IMR-90 (cell line): Measurements from ENCODE around the gene RECK. TPM values are rescaled to one million over a fixed set of nuclear protein-coding genes. Genes with fewer than 3 reads are reported as not detected.

ENCODE experiments used
- ATAC-seq: fragments of 200-7000 bp; cut with Tn5 transposase; 2 replicates; pipeline ENCODE4 v1.9.1; 2020; ENCODE audit warnings: low read depth, mild to moderate bottlenecking, moderate library complexity
- BruUV-seq: library from RNA; stranded (reverse); fragments of 400-500 nt; replicated peaks from 2 replicates; lab custom pipeline; 2021; lab: Mats Ljungman, UMichigan
- CTCF ChIA-PET: fragments of 300-600 bp; formaldehyde crosslinking; extraction: SDS; loops from one replicate; lab custom pipeline; 2021; ENCODE audit warnings: antibody characterized with exemption; lab: Yijun Ruan, JAX
- POLR2A ChIA-PET: fragments of 300-600 bp; sonication (Branson Sonifier 250); formaldehyde crosslinking; loops from one replicate; lab custom pipeline; 2022; ENCODE audit warnings: antibody characterized with exemption; ENCODE audit not compliant: unreplicated experiment; lab: Charles Lee
- DNase-seq: peaks from one replicate; pipeline ENCODE4 v3.0.0; 2013
- H2AFZ ChIP-seq: replicated peaks from 2 replicates; pipeline ENCODE3; 2013; ENCODE audit warnings: low read length, mild to moderate bottlenecking; ENCODE audit not compliant: poor library complexity
- H2AK5ac ChIP-seq: 2 replicates; pipeline ENCODE4 v1.6.1; 2013; ENCODE audit warnings: low read depth, low read length, inconsistent platforms
- H2AK9ac ChIP-seq: replicated peaks from 2 replicates; pipeline ENCODE3; 2013; ENCODE audit warnings: mild to moderate bottlenecking, low read depth, low read length, moderate library complexity; ENCODE audit not compliant: poor library complexity
- H2BK120ac ChIP-seq: 2 replicates; pipeline ENCODE4 v1.6.1; 2013; ENCODE audit warnings: low read depth, low read length, inconsistent platforms
- H2BK15ac ChIP-seq: 3 replicates; pipeline ENCODE4 v1.6.1; 2013; ENCODE audit warnings: low read depth, low read length, inconsistent platforms
- H2BK20ac ChIP-seq: 2 replicates; pipeline ENCODE4 v1.6.1; 2013; ENCODE audit warnings: low read depth, mild to moderate bottlenecking, inconsistent platforms, low read length, moderate library complexity
- H2BK5ac ChIP-seq: 2 replicates; pipeline ENCODE4 v1.6.1; 2013; ENCODE audit warnings: mild to moderate bottlenecking, low read depth, low read length, inconsistent platforms; ENCODE audit not compliant: poor library complexity, severe bottlenecking
- H3K14ac ChIP-seq: replicated peaks from 2 replicates; pipeline ENCODE4 v1.6.1; 2013; ENCODE audit warnings: low read depth, low read length, inconsistent platforms
- H3K18ac ChIP-seq: 2 replicates; pipeline ENCODE4 v1.6.1; 2013; ENCODE audit warnings: low read depth, low read length, control low read depth
- H3K23ac ChIP-seq: 2 replicates; pipeline ENCODE4 v1.6.1; 2013; ENCODE audit warnings: low read depth, low read length, inconsistent platforms
- H3K27ac ChIP-seq: 2 replicates; pipeline ENCODE4 v1.5.1; 2013; ENCODE audit warnings: mild to moderate bottlenecking, control low read depth, low read length; ENCODE audit not compliant: insufficient read depth
- H3K27me3 ChIP-seq: 2 replicates; pipeline ENCODE4 v1.6.1; 2013; ENCODE audit warnings: low read length; ENCODE audit not compliant: control insufficient read depth, insufficient read depth
- H3K36me3 ChIP-seq: 2 replicates; pipeline ENCODE4 v1.6.1; 2013; ENCODE audit warnings: low read length, mixed read lengths; ENCODE audit not compliant: control insufficient read depth, insufficient read depth
- H3K4ac ChIP-seq: 2 replicates; pipeline ENCODE4 v1.6.1; 2013; ENCODE audit warnings: low read depth, low read length, inconsistent platforms
- H3K4me1 ChIP-seq: 2 replicates; pipeline ENCODE4 v1.6.1; 2013; ENCODE audit warnings: low read length, mixed read lengths; ENCODE audit not compliant: control insufficient read depth, insufficient read depth
- H3K4me2 ChIP-seq: 2 replicates; pipeline ENCODE4 v1.6.1; 2013; ENCODE audit warnings: low read depth, mild to moderate bottlenecking, control low read depth, low read length, moderate library complexity
- H3K4me3 ChIP-seq: 2 replicates; pipeline ENCODE4 v1.5.1; 2013; ENCODE audit warnings: low read depth, mild to moderate bottlenecking, control low read depth, low read length, moderate library complexity; ENCODE audit not compliant: insufficient read depth
- H3K56ac ChIP-seq: 2 replicates; pipeline ENCODE4 v1.6.1; 2013; ENCODE audit warnings: low read length, inconsistent platforms; ENCODE audit not compliant: insufficient read depth; ENCODE audit errors: extremely low read depth
- H3K79me1 ChIP-seq, 2 experiments: 2 replicates each; pipeline ENCODE4 v1.6.1; 2013; ENCODE audit warnings: low read length in 2 of 2, inconsistent platforms in 1 of 2, low read depth in 1 of 2
- H3K9ac ChIP-seq: 2 replicates; pipeline ENCODE4 v1.6.1; 2013; ENCODE audit warnings: low read depth, low read length, control low read depth
- H3K9me1 ChIP-seq: 2 replicates; pipeline ENCODE4 v1.6.1; 2013; ENCODE audit warnings: low read length, inconsistent platforms; ENCODE audit not compliant: insufficient read depth
- H3K9me3 ChIP-seq: 2 replicates; pipeline ENCODE4 v1.6.1; 2013; ENCODE audit warnings: low read length; ENCODE audit not compliant: control insufficient read depth, insufficient read depth
- H4K20me1 ChIP-seq: 2 replicates; pipeline ENCODE4 v1.6.1; 2013; ENCODE audit warnings: low read length, inconsistent platforms; ENCODE audit not compliant: insufficient read depth
- H4K5ac ChIP-seq: 2 replicates; pipeline ENCODE4 v1.6.1; 2013; ENCODE audit warnings: mild to moderate bottlenecking, low read depth, low read length, control low read depth
- H4K8ac ChIP-seq, 2 experiments: 2 replicates each; pipeline ENCODE4 v1.6.1; 2013; ENCODE audit warnings: low read depth in 2 of 2, low read length in 2 of 2, control low read depth in 1 of 2, inconsistent platforms in 1 of 2
- H4K91ac ChIP-seq: 2 replicates; pipeline ENCODE4 v1.6.1; 2013; ENCODE audit warnings: low read depth, low read length, inconsistent platforms; ENCODE audit not compliant: insufficient read depth
- BHLHE40 ChIP-seq: fragments of 150-350 bp; IDR thresholded peaks from 2 replicates; pipeline ENCODE4 v1.6.1; 2016; ENCODE audit warnings: mild to moderate bottlenecking, low read depth, low read length
- CEBPB ChIP-seq: IDR thresholded peaks from 2 replicates; pipeline ENCODE4 v1.6.1; 2012; ENCODE audit warnings: low read depth, low read length, improper control_type of control experiment
- CHD1 ChIP-seq: IDR thresholded peaks from 2 replicates; pipeline ENCODE4 v1.6.1; 2012; ENCODE audit warnings: low read depth, low read length, improper control_type of control experiment
- FOS ChIP-seq: fragments of 150-350 bp; IDR thresholded peaks from 2 replicates; pipeline ENCODE4 v1.6.1; 2016; ENCODE audit warnings: low read depth, low read length
- MAFK ChIP-seq: IDR thresholded peaks from 2 replicates; pipeline ENCODE4 v1.6.1; 2012; ENCODE audit warnings: low read depth, low read length, improper control_type of control experiment
- MXI1 ChIP-seq: IDR thresholded peaks from 2 replicates; pipeline ENCODE4 v1.6.1; 2012; ENCODE audit warnings: low read depth, mild to moderate bottlenecking, low read length, moderate library complexity, borderline replicate concordance
- NFE2L2 ChIP-seq: fragments of 150-350 bp; IDR thresholded peaks from 2 replicates; pipeline ENCODE4 v1.6.1; 2016; ENCODE audit warnings: low read depth, mild to moderate bottlenecking, low read length
- POLR2A ChIP-seq: IDR thresholded peaks from 2 replicates; pipeline ENCODE4 v1.6.1; 2012; ENCODE audit warnings: mild to moderate bottlenecking, low read depth, low read length
- RAD21 ChIP-seq: IDR thresholded peaks from 2 replicates; pipeline ENCODE4 v1.6.1; 2012; ENCODE audit warnings: low read length, improper control_type of control experiment
- RCOR1 ChIP-seq: IDR thresholded peaks from 2 replicates; pipeline ENCODE4 v1.6.1; 2012; ENCODE audit warnings: mild to moderate bottlenecking, low read length, improper control_type of control experiment; ENCODE audit not compliant: insufficient replicate concordance
- RFX5 ChIP-seq: IDR thresholded peaks from 2 replicates; pipeline ENCODE4 v1.8.0; 2012; ENCODE audit warnings: low read depth, mild to moderate bottlenecking, low read length, moderate library complexity
- SMC3 ChIP-seq: fragments of 150-350 bp; IDR thresholded peaks from 2 replicates; pipeline ENCODE4 v1.6.1; 2016; ENCODE audit warnings: low read depth, mild to moderate bottlenecking, antibody characterized with exemption, low read length, moderate library complexity
- USF2 ChIP-seq: fragments of 150-350 bp; IDR thresholded peaks from 2 replicates; pipeline ENCODE4 v1.6.1; 2017; ENCODE audit warnings: mild to moderate bottlenecking, antibody characterized with exemption, low read length, low read depth
- WGBS, 2 experiments: methylation state at CpG; one replicate each; pipeline versions ENCODE4 v1.1.5 to v1.1.7; 2013; ENCODE audit warnings: missing lambda C conversion rate in 2 of 2; ENCODE audit not compliant: insufficient read length in 1 of 2; ENCODE audit errors: extremely low coverage in 2 of 2; 5-methylcytosine and 5-hydroxymethylcytosine counted together
- dilution Hi-C: fragments of 300-500 bp; cut with HindIII; formaldehyde crosslinking; loops from one replicate; pipeline ENCODE4 v1.14.3; 2018; ENCODE audit warnings: low sequenced_read_pairs; ENCODE audit not compliant: unreplicated experiment
- in situ Hi-C: fragments of 300-500 bp; cut with MboI; formaldehyde crosslinking; loops from 3 replicates; pipeline ENCODE4 v1.14.3; 2019; ENCODE audit warnings: low sequenced_read_pairs, inconsistent platforms, mixed read lengths
- intact Hi-C: fragments of 100-400 bp; cut with micrococcal nuclease; formaldehyde crosslinking; loops from 2 replicates; pipeline ENCODE4 v1.10.0; 2022
- polyA plus RNA-seq, 3 experiments: library from polyadenylated mRNA; depleted of rRNA; stranded (reverse); fragments of >200 nt; gene quantifications; 2 replicates each; pipeline ENCODE4 v1.2.3, GENCODE V29; 2012; ENCODE audit warnings: low replicate concordance in 1 of 3
- total RNA-seq: library from RNA; depleted of rRNA; stranded (reverse); fragments of >200 nt; gene quantifications from 2 replicates; pipeline ENCODE4 v1.2.3, GENCODE V29; 2012
- TF ChIP-seq, protein P1 (sequence below): conservative IDR thresholded peaks from 2 replicates; pipeline ENCODE4 v1.5.1; 2012; ENCODE audit warnings: mild to moderate bottlenecking, low read depth, low read length, improper control_type of control experiment
- TF ChIP-seq, protein P2 (sequence below): fragments of 150-350 bp; IDR thresholded peaks from 2 replicates; pipeline ENCODE4 v1.6.1; 2016; ENCODE audit warnings: low read depth, mild to moderate bottlenecking, low read length, moderate library complexity, borderline replicate concordance

Gene RECK
- total and polyA plus RNA-seq, 2 of the 4 experiments (the other 2 are of a cell fraction): 23.5 to 44.0 TPM

GRCh38 chr9:36113999-36114398, 77.3 kb downstream of the RECK start:
- no peak overlapping the region for H2AK9ac ChIP-seq
- H3K18ac ChIP-seq: no peak overlapping the region
- H3K27ac ChIP-seq: no peak overlapping the region
- peaks cover 9% of the 10 kb centered on the region for H3K4me1 ChIP-seq
- no peaks in the 10 kb centered on the region for H3K27me3 ChIP-seq
- H2AFZ ChIP-seq: no peak overlapping the region
- no peak overlapping the region for H2BK20ac ChIP-seq
- no CpG with 5 or more reads among the region's 2 CpGs for WGBS, 2 experiments
- no peaks in the 10 kb centered on the region for H4K20me1 ChIP-seq
- no peak overlapping the region for H2BK15ac ChIP-seq
- H3K79me1 ChIP-seq: peaks cover 0 to 12% of the 10 kb centered on the region in 2 experiments; a peak in 3 of 4 replicates
- intact Hi-C loops (no loop called here), dilution Hi-C loops (no loop called here), in situ Hi-C loops (no loop called here)
- H4K5ac ChIP-seq: no peak overlapping the region
- H3K36me3 ChIP-seq: peaks cover 40% of the 10 kb centered on the region
- no peak overlapping the region for H2BK120ac ChIP-seq
- H3K9me3 ChIP-seq: no peaks in the 10 kb centered on the region
- no peak overlapping the region for H3K4me3 ChIP-seq
- peaks cover 7% of the 10 kb centered on the region for H3K9me1 ChIP-seq
- H3K56ac ChIP-seq: no peak overlapping the region
- CTCF ChIA-PET: interaction anchor here (0.8 kb wide), 1 partner anchor 14 kb away, joined by 3 read pairs; no protein-coding TSS in a partner anchor
- no peak overlapping the region for H3K4ac ChIP-seq
- no peak for ATAC-seq
- no peak overlapping the region for H4K8ac ChIP-seq
- POLR2A ChIA-PET: no interaction called here
- no peak overlapping the region for H3K14ac ChIP-seq
- H3K9ac ChIP-seq: no peak overlapping the region
- BruUV-seq: no TSS peak
- H3K23ac ChIP-seq: no peak overlapping the region
- DNase-seq: no peak
- H2BK5ac ChIP-seq: no peak overlapping the region
- no peak overlapping the region for H2AK5ac ChIP-seq
- no peak overlapping the region for H3K4me2 ChIP-seq
- no peak overlapping the region for H4K91ac ChIP-seq
- TF ChIP-seq, protein P1, sequence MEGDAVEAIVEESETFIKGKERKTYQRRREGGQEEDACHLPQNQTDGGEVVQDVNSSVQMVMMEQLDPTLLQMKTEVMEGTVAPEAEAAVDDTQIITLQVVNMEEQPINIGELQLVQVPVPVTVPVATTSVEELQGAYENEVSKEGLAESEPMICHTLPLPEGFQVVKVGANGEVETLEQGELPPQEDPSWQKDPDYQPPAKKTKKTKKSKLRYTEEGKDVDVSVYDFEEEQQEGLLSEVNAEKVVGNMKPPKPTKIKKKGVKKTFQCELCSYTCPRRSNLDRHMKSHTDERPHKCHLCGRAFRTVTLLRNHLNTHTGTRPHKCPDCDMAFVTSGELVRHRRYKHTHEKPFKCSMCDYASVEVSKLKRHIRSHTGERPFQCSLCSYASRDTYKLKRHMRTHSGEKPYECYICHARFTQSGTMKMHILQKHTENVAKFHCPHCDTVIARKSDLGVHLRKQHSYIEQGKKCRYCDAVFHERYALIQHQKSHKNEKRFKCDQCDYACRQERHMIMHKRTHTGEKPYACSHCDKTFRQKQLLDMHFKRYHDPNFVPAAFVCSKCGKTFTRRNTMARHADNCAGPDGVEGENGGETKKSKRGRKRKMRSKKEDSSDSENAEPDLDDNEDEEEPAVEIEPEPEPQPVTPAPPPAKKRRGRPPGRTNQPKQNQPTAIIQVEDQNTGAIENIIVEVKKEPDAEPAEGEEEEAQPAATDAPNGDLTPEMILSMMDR: no peak
- TF ChIP-seq, protein P2, sequence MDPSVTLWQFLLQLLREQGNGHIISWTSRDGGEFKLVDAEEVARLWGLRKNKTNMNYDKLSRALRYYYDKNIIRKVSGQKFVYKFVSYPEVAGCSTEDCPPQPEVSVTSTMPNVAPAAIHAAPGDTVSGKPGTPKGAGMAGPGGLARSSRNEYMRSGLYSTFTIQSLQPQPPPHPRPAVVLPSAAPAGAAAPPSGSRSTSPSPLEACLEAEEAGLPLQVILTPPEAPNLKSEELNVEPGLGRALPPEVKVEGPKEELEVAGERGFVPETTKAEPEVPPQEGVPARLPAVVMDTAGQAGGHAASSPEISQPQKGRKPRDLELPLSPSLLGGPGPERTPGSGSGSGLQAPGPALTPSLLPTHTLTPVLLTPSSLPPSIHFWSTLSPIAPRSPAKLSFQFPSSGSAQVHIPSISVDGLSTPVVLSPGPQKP: no peak
- TF ChIP-seq CEBPB (no peak), SMC3 (no peak), MAFK (no peak), RAD21 (no peak), RCOR1 (no peak), FOS (no peak), USF2 (no peak), CHD1 (no peak), BHLHE40 (no peak), POLR2A (no peak), MXI1 (no peak), RFX5 (no peak), NFE2L2 (no peak)
